NCI-H524 treated with DMSO at 0.1 percent for 48 hours (cell line): ENCODE measurements around the gene PIP4K2A.

Experiments
- DNase-seq: peaks from one replicate; lab custom pipeline; 2025; lab: John Stamatoyannopoulos, UW

Gene PIP4K2A

DNA sequence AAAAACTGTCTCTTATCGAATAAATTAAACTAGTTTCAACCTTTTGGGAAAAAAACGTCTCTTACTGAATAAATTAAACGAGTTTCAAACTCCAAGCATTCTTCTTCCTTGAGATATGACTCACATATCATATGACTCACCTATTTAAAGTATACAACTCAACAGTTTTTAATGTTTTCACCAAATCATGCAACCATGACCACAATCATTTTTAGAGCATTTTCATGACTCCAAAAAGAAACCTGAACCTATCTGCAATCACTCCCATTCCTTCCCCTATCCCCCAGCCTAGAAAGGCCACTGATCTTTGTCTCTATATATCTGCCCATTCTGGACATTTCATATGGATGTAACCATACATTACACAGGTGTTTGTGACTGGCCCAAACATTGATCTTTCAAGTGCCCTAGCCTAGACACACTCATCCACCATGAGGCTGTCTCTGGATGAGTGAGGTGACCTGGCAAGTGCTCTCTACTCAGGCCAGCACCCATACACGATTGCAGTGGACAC lies 115.3 kb downstream of the PIP4K2A start:
- no peak for DNase-seq

DNA sequence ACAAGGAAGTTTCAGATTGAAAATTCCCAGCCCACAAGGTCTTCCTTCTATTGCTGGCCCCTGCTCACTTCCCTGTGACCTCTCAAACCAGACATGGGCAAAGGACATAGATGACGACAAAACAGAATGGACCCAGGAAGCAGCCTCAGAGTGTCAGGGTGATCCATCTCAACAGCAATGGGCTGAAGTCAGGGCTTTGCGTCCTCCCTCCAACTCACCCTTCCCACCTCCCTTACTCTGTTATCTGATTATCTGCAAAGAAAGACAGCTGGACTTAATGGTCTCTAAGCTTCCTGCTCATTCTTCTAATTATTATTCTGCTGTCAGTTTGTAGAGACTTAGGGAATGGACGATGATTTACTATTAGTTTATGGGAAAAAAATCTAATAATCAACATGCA lies 115.9 kb downstream of the PIP4K2A start:
- DNase-seq, result no peak

DNA sequence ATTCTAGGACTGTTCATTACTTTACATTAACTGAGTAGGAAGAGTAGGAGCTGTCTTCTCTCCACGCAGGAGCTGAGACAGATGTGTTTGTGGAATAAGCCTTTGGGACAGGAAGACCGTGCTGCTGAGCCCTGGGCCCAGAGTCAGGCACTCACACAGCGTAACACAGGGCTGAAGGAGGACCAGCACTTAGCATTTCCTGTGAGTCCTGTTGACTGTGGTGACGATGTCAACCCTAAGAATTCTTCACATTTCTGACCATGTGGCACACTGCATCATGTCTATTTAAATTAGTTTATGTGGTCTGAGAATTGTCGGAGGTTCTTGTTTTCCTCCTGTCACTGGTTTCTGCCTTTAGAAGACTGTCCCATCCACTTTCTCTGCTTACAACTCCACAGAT lies 117.2 kb downstream of the PIP4K2A start:
- DNase-seq, result no peak

DNA sequence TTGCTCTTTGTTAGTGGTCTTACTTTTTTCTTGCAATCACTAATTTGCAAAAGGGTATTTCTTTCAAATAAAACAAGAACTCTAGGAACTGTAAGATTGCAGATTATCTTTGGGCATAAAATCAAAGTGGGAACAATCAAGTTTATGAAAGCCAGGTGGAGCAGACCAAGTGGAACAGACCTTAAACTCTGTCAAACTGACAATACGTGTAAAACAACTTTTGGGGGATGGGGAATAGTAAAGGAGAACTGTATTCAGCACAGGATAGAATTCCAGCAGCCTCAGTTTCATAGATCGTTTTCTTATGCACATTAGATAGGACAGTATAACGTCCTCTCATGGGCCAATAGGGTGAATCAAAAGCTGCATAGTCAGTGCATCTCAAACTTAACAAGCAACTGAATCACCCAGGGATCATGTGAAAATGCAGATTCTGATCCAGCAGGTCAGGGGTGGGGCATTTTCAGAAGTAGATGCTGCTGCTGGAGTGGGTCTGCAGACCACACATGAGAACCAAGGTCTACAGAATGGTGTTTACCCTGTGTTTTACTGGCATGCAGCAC lies 120.7 kb downstream of the PIP4K2A start:
- DNase-seq, result no peak

DNA sequence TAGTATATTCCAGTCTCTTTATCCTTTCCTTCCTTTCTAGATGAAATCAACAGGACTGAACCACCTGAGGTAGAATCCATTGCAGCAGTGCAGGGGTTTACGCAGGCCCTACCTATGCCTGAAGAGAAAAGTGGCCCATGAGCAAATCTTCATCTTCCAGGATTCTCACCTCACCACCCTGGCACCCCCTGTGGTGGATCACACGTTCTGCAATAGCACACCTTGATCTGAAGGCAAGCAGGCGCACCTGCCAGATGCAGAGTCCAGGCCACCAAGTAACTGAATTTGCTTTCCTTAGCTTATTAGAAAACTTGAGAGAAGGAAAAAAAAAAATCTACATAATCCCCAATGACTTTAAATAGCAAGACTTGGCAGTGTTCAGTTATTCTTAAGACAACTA lies 121.4 kb downstream of the PIP4K2A start:
- DNase-seq, result no peak

DNA sequence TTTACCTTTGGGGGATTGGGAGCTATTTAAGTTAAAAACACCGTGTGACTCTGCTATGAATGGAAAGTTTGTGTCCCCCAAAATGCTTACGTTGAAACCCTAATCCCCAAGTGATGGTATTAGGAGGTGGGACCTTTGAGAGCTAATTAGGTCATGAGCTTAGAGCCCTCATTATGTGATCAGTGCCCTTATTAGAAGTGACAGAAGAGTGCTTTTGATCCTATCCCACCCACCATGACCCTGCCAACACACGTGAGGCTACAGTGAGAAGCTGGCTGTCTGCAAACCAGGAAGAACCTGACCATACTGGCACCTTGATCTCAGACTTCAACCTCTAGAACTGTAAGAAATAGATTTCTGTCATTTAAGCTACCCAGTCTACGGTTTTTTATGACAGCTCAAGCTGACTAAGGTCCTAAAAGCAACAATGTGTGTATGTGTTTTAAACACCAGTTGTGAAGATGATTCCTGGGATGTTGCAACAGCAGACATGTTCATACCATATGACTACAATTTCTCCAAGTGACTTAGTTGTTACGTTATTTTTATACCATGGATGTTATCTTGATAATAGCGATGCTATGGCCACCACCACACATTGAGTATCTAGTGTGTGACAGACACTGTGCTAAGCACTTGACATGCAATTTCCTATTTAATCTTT lies 124.4 kb downstream of the PIP4K2A start:
- DNase-seq, result no peak

DNA sequence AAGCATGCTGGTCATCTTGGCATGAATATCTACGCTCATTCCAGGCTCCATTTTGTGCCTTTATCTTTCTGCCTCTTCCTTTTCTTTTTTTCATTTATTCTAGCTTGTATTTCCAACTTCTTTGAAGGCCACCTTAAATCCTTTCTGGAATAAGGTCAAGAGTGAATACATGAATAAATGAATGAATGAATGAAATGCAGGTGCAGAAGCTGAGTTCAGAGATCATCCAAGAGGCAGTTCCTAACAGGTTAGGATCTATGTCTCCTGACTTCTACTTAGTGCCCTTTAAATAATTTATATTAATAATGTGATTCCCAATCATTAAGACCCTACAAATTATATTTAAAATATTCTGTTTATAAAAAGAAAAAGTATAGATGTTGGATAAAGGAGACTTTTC lies 125.9 kb downstream of the PIP4K2A start:
- DNase-seq, result no peak

DNA sequence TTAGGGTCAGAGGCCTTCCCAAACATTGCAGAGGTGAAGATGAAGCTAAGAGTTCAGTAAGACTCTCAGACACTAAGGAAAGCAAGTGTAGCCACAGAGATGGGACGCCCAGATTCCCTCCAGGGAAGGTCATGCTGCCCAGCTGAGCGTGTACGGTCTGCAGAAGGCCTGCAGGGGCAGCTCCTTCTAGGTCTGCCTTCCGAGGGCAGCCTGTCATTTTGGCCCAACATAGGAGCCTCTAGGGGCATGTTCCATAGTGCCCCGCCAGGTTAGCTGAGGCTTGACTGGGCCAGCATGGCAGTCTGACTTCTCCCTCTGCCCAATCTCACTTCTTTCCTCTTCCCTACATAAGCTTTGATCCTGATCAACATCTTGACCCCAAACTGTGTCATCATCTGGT lies 130.7 kb downstream of the PIP4K2A start:
- DNase-seq, result no peak

DNA sequence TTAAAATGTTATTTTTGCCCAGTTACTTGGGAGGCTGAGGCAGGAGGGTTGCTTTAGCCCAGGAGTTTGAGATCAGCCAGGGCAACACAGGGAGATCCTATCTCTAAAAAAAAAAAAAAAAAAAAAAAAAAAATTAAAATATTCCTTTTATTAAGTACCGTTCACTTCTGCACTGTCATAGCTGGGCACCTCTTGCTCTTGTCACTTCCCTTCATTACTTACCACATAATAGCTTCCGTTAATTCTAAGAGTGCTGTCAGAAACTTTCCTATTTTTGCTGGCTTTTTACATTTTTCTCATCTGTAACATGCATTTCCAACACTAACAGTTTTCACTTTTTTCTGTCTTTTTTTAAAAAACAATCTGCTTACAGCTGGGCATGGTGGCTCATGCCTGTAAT lies 132.9 kb downstream of the PIP4K2A start:
- DNase-seq, result no peak

DNA sequence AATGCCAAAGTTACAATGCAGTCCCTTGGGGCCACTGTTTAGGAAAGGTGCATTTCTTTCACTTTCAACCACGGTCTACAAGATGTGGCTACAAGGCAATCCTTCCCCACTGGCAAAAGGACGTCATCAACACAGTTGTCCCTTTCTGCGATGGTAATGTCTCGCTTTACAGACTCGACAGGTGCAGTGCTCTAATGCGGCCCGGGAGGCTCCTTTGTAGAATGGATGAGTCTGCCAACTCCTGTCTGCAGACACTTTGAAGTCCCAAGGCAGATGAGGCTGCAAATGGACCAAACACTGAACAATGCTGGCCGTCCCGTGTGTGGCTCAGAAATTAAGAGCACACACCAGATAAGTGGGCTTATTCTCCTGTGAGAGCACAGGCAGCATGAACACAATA lies 133.7 kb downstream of the PIP4K2A start:
- no peak for DNase-seq

DNA sequence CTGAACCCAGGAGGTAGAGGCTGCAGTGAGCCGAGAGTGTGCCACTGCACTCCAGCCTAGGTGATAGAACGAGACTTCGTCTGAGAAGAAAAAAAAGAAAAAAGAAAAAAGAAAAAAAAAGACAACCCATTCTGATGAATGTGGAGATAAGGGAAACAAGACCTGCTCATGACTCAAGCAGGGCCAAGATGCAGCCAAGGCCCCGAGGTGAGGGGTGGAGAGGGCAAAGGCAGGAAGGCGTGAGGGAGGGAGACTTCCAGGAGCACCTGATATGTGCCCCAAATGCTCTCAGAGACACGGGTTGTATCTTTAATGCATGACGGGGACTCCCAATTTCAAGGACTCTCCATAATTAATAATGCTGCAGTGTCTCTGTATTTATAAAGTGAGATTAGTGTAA lies 134.6 kb downstream of the PIP4K2A start:
- DNase-seq, result no peak

DNA sequence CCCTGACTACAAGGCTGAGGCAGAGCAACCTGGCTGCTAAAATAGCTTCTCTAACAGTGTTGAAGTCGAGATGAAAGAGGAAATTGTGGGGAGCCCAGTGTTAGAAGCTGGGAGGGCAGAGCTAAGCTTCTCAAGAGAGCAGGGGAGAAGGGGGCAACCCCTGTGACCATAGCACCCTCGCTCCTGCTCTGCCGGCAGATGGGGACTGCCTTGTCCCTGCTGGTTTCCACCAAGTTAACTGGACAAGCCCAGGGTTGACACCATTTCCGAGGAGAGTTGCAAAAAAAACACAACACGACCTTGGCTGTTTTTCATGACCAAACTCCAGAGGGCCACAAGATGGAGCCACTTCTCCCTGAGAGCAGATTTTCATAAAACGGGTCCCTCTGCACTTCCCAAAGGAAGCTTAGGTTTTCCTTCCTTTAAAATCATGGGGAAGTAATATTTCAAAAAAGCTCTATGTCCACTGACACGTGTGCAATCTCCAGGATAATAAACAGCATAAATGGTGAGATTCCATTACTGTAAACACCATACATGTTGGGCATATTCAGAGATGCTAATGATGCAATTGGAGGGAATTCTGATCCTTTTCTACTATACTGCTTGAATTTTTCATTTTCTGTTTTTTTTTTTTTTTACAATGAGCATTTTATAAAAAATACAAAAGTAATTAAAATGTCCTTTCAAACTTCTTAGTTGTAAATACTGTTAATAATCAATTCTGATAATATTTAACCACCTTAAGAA lies 140.4 kb downstream of the PIP4K2A start:
- no peak for DNase-seq

DNA sequence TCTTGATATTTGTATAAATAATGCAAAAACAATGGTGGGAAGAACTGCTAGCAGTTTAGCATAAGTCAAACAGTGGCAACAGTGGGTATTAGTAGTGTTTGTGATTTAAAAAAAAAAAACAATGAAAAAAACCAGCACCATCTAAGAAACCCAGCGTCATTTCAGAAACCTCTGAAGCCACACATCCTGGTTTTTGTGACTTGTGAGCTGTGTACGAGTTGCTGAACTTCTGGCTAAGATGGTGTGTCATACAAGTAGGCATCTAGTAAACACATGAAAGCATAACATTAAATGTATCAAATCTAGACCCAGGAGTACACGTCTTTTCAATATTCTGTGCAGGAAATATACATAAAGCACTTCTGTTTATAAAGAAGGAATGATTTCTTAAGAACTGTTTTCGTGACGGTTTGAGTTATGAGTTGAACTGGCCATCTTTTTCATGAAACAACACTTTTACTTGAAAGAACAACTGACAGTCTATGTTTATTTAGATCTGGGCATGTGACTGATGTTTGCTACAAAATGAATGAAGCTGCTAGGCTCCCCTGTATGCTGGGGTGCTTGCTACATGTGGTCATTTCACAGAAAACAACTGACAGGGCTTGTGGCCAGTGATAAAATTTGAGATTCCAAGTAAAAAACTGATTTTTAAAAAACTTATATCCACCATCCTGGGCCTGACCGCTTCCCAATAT lies 143.5 kb downstream of the PIP4K2A start:
- no peak for DNase-seq

DNA sequence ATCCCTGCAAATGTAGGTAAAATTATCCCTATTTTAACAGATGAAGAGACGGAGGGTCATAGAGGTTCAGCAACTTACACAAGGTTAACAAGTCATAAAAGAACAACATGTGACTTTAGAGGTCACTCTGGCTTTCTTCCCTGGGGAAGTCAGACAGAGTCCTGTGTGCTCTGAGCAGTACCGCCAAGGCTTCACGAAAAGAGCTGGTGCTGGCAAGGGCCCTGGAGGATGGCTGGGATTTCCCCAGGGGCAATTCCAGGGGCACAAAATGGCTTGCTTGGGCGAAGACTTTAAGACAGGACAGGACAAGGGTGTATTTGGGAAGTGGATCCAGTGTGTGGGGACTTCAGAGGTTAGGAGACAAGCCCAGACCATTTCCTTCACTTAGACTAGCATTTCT lies 144.1 kb downstream of the PIP4K2A start:
- DNase-seq, result no peak

DNA sequence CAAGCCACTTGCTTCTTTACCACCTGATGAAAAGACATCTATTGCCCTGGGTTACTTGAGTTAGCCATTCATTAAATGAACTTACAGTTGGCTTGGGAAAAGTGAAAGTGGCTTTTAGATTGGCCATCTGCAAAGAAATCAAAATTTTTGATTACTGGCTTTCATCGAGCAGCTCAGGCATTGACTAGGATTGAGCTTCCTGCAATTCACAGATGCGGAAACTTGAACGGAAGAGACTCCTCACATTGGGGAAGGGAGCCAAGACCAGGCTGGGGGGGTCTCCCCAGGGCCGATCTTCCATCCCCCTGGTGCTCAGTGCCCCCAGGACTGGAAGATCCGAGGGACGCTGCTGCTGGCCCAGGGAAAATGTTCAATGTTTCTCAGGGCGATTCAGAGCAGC lies 145.4 kb downstream of the PIP4K2A start:
- DNase-seq, result no peak

DNA sequence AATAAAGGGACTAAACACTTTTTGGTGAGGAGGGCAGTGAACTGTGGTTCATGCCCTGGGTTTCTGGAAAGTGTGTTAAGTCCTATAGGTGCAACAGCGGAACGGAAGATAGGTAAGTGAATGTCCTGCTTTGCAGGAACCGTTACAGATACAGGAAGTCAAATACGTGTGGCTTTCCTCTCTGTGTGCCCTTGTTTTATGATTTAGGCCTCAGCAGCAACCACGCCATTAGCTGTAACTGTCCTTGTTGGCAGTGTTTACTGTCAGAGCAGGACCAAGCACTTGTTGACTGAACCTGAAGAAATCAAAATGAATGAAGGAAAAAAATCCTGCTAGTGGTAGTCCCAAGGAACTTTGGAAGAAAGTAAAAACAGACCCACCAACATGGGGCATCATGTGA lies 150.3 kb downstream of the PIP4K2A start:
- no peak for DNase-seq

DNA sequence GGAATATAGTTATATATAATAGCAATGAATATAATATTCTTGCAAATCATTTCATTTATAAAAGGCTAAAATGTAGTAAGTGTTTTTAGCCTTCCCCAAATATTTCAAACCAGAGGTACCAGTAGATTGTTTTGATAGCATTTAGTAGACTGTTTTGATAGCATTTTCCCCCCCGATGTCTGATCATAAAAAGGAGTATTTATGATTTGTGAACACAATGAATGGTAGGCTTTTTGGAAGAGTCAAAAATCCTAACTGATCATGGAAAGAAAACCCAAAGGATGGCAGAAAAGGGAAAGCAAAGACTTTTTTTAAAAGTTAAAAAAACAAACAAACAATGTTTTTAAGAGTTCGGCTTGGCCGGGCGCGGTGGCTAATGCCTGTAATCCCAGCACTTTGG lies 152.5 kb downstream of the PIP4K2A start:
- DNase-seq, result no peak

DNA sequence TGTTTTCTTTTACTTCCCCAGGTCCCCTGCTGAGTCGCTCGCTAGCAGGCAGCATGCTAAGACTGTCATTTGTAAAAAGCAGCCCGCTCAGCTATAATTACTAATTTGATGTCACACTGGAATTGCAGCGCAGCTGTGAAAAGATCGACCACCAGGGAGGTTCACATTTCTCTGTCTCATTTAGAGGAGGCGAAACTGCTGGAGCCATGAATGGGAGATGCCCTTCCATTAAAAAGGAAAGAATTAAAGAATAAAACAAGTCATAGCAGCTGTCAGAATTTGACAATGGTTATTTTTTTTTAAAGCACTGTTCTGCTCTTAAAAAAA lies 153.5 kb downstream of the PIP4K2A start:
- DNase-seq, result no peak

DNA sequence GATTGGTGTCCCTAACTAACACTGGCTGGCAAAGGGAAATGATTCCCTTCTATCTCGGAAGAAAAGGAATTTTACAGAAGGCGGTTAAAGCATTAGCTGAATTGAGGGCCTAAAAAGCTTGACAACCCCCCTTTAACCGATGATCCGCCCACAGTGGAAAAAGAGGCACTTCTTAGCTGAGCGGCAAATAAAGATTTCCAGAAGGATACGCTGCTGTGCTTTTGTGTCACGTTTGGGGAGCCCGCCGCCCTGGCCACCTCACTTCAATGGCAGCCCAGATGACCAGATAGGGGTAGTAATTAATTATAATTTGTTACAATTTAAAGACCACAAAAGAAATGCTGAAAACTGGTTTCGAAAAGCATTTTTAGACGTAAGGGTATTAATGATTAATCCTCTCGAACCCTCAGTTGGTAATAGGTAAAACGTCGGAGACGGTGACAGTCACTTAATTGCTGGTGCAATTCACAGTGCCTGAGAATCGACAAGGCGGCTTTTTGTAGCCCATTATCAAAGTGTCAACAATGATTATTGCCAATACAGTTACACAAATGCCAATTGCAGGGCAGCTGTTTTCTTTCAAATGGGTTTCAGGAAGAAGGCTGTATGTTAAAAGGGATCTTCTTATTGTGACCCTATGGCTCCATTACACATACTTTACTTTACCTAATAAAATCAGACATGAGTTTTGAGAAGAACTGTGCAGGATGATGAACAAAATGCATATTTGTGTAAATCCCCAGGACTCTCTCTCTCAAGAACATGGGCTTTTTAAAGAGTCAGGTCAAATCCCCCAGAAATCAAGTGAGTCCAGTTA lies 154.1 kb downstream of the PIP4K2A start:
- DNase-seq, result no peak

DNA sequence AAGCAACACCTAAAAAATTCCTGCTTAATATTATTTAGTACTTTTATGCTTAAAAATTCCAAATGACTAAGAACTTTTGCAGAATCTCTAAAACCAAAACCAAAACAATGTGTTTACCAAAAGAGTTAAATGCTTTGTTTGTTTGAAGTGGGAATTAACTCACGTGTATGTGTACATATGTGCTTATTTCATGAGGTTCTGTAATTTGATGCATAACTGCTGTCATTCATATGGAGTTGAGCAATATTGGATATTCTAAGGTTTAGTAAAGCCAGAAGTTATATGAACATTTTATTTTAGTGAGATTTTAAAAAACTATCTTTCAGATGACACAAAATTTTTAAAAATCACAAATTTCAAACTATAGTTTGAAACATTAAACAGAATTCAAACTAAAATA lies 157.1 kb downstream of the PIP4K2A start:
- DNase-seq, result no peak

DNA sequence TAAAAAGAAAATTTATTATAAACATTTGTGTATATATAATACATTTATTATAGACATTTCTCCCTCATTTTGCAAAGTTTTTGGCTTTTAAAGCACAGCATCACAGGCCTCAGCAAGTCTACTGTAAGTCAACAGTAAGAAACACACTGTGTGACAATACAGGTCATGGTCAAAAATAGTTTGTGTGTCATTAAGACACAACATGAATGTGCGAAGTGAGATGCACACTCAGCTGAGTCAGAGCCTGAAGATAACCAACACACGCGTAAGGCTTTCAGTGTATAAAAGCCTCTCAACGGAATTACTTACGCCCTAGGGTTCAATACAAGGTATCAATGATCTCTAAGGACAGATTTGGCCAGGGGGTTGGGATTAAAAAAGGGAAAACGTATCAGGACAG lies 157.6 kb downstream of the PIP4K2A start:
- no peak for DNase-seq
